B cell (primary cell): ENCODE data around the gene SDK2. TPM values are rescaled to one million over a fixed set of nuclear protein-coding genes. Genes with fewer than 3 reads are reported as not detected.

ENCODE experiments used
- ATAC-seq: fragments of 200-7000 bp; cut with Tn5 transposase; one replicate; pipeline ENCODE4 v1.10.0; 2021; ENCODE audit warnings: low read depth, mild to moderate bottlenecking, moderate number of reproducible peaks, moderate library complexity
- CTCF ChIA-PET: fragments of 350-600 bp; sonication (Branson Sonifier 250); formaldehyde crosslinking; loops from one replicate; lab custom pipeline; 2021; ENCODE audit warnings: antibody characterized with exemption, inconsistent platforms; lab: Charles Lee
- POLR2A ChIA-PET: fragments of 350-600 bp; sonication (Branson Sonifier 250); formaldehyde crosslinking; loops from one replicate; lab custom pipeline; 2021; ENCODE audit warnings: antibody characterized with exemption; lab: Charles Lee
- DNase-seq: peaks from one replicate; pipeline ENCODE4 v3.0.0; 2013
- H2AFZ ChIP-seq: 2 replicates; pipeline ENCODE4 v1.6.1; 2012; ENCODE audit warnings: mild to moderate bottlenecking, low read depth, low read length; ENCODE audit not compliant: insufficient read depth, poor library complexity, severe bottlenecking
- H3K27ac ChIP-seq, 2 donors: 1 replicate in 1 of 2; 2 replicates in 1 of 2; pipeline ENCODE4 v1.5.1; 2012 to 2013; ENCODE audit warnings: low read length in 2 of 2, mild to moderate bottlenecking in 2 of 2, moderate library complexity in 1 of 2
- H3K27me3 ChIP-seq, 4 experiments: fragments of 200-600 bp in 1 of 4; sonication (generic) in 1 of 4; replicated peaks in 1 of 4; 1 replicate in 2 of 4; 2 replicates in 2 of 4; pipeline versions ENCODE4 v1.6.1 to v1.7.0; 2013 to 2016; ENCODE audit warnings: low read length in 3 of 4, mild to moderate bottlenecking in 2 of 4, mixed read lengths in 1 of 4, moderate library complexity in 1 of 4; ENCODE audit not compliant: insufficient read depth in 4 of 4, control insufficient read depth in 3 of 4; ENCODE audit errors: control extremely low read depth in 1 of 4
- H3K36me3 ChIP-seq, 2 experiments: replicated peaks in 1 of 2; 1 replicate in 1 of 2; 2 replicates in 1 of 2; pipeline versions ENCODE4 v1.6.1 to v1.7.1; 2013; ENCODE audit warnings: low read length in 1 of 2; ENCODE audit not compliant: insufficient read depth in 2 of 2, control insufficient read depth in 1 of 2; ENCODE audit errors: control extremely low read depth in 1 of 2, extremely low read depth in 1 of 2
- H3K4me1 ChIP-seq, 2 donors: fragments of 200-600 bp in 1 of 2; sonication (generic) in 1 of 2; 1 replicate in 1 of 2; 2 replicates in 1 of 2; pipeline versions ENCODE4 v1.5.1 to v1.6.1; 2013 to 2017; ENCODE audit warnings: low read length in 2 of 2; ENCODE audit not compliant: control insufficient read depth in 2 of 2, insufficient read depth in 2 of 2
- H3K4me2 ChIP-seq: replicated peaks from 2 replicates; pipeline ENCODE3; 2012; ENCODE audit warnings: mild to moderate bottlenecking, low read depth, low read length; ENCODE audit not compliant: poor library complexity, severe bottlenecking
- H3K4me3 ChIP-seq, 5 experiments: fragments of 200-600 bp in 1 of 5; sonication (generic) in 1 of 5; 1 replicate in 3 of 5; 2 replicates in 2 of 5; pipeline versions ENCODE4 v1.5.1 to v1.7.0; 2011 to 2016; ENCODE audit warnings: low read length in 4 of 5, mild to moderate bottlenecking in 4 of 5, low read depth in 2 of 5, control low read depth in 1 of 5, moderate library complexity in 1 of 5; ENCODE audit not compliant: insufficient read depth in 1 of 5; ENCODE audit errors: control extremely low read depth in 1 of 5, extremely low read depth in 1 of 5
- H3K79me2 ChIP-seq: fragments of 200-600 bp; sonication (generic); one replicate; pipeline ENCODE4 v1.6.0; 2016; ENCODE audit warnings: low read length; ENCODE audit not compliant: control insufficient read depth, insufficient read depth
- H3K9ac ChIP-seq: fragments of 200-600 bp; sonication (generic); 2 replicates; pipeline ENCODE4 v1.6.1; 2017; ENCODE audit warnings: mild to moderate bottlenecking, low read length, moderate library complexity
- H3K9me3 ChIP-seq, 3 donors: one replicate each; pipeline versions ENCODE4 v1.6.1 to v1.7.1; 2013; ENCODE audit warnings: low read length in 2 of 3; ENCODE audit not compliant: control insufficient read depth in 2 of 3, insufficient read depth in 1 of 3; ENCODE audit errors: control extremely low read depth in 1 of 3
- H4K20me1 ChIP-seq: 2 replicates; pipeline ENCODE4 v1.6.0; 2012; ENCODE audit warnings: mild to moderate bottlenecking, low read length; ENCODE audit not compliant: insufficient read depth, control insufficient read depth, poor library complexity, severe bottlenecking
- H3K27ac Mint-ChIP-seq: one replicate; pipeline ENCODE4 v1.8.0; 2021; ENCODE audit warnings: mixed read lengths
- H3K27me3 Mint-ChIP-seq: one replicate; pipeline ENCODE4 v1.8.0; 2021; ENCODE audit warnings: mixed read lengths
- H3K4me1 Mint-ChIP-seq: one replicate; pipeline ENCODE4 v1.8.0; 2021; ENCODE audit warnings: mixed read lengths
- H3K4me3 Mint-ChIP-seq: one replicate; pipeline ENCODE4 v1.8.0; 2021; ENCODE audit warnings: mixed read lengths
- H3K9me3 Mint-ChIP-seq: one replicate; pipeline ENCODE4 v1.8.0; 2022; ENCODE audit warnings: mixed read lengths; ENCODE audit not compliant: insufficient read depth
- CTCF ChIP-seq: fragments of 200-600 bp; IDR thresholded peaks from one replicate; pipeline ENCODE4 v1.8.0; 2022; ENCODE audit warnings: antibody characterized with exemption, mild to moderate bottlenecking
- EZH2 ChIP-seq: IDR thresholded peaks from 2 replicates; pipeline ENCODE4 v1.6.1; 2012; ENCODE audit warnings: borderline replicate concordance, low read depth, mild to moderate bottlenecking, moderate library complexity, low read length; ENCODE audit not compliant: insufficient read depth, poor library complexity, severe bottlenecking
- WGBS: methylation state at CpG from one replicate; pipeline ENCODE4 v1.1.5; 2013; ENCODE audit warnings: missing lambda C conversion rate; ENCODE audit not compliant: insufficient coverage; 5-methylcytosine and 5-hydroxymethylcytosine counted together
- intact Hi-C: fragments of 100-400 bp; cut with micrococcal nuclease; formaldehyde crosslinking; loops from one replicate; pipeline ENCODE4 v1.10.0; 2022
- polyA plus RNA-seq: library from polyadenylated mRNA; depleted of rRNA; stranded (reverse); fragments of >200 nt; gene quantifications from 2 replicates; pipeline ENCODE4 v1.2.3, GENCODE V29; 2012
- total RNA-seq, 2 donors: library from RNA; stranded (reverse); fragments of 120-200 nt in 1 of 2; gene quantifications; 1 replicate in 1 of 2; 2 replicates in 1 of 2; pipeline versions ENCODE4 v1.2.3 to v1.2.4, GENCODE V29; 2013 to 2022

SDK2 gene
- total and polyA plus RNA-seq, 2 donors (not counting 1 experiment from before 2014, with no cell fraction given), result 3.2 to 13.0 TPM

GRCh38 chr17:73482251-73482716, 162.0 kb downstream of the SDK2 start:
- Histone ChIP-seq H3K9ac (no peak overlapping the region), H3K9me3 (peaks cover 0 to 25% (median 6%) of the 10 kb centered on the region in 3 donors), H3K27ac (peak overlapping the region; percentile 26 to 29), H3K36me3 (no peaks in the 10 kb centered on the region), H4K20me1 (no peaks in the 10 kb centered on the region), H3K79me2 (peaks cover 7% of the 10 kb centered on the region), H3K4me2 (peak overlapping the region; percentile 63), H2AFZ (no peak overlapping the region), H3K4me3 (no peak overlapping the region), H3K27me3 (no peaks in the 10 kb centered on the region), H3K4me1 (peaks cover 9 to 11% of the 10 kb centered on the region in 2 donors)
- intact Hi-C loops, result no loop called here
- POLR2A ChIA-PET, result no interaction called here
- WGBS, result 10% methylated on average over 16 of the region's 16 CpGs
- peaks cover 19% of the 10 kb centered on the region for H3K4me1 Mint-ChIP-seq
- CTCF ChIA-PET, result interaction anchor here (1.0 kb wide), 1 partner anchor 163 kb away, joined by 3 read pairs; no protein-coding TSS in a partner anchor
- H3K9me3 Mint-ChIP-seq, result peaks cover 6% of the 10 kb centered on the region
- DNase-seq (peak; percentile 63), ATAC-seq (peak; percentile 78)
- no peak for TF ChIP-seq CTCF
- no peak for TF ChIP-seq EZH2
- H3K27ac Mint-ChIP-seq, result peak overlapping the region; percentile 56
- no peaks in the 10 kb centered on the region for H3K27me3 Mint-ChIP-seq
- H3K4me3 Mint-ChIP-seq, result no peak overlapping the region

GRCh38 chr17:73481676-73482075, 162.6 kb downstream of the SDK2 start:
- WGBS, result 50% methylated on average over 10 of the region's 12 CpGs
- H3K4me2 ChIP-seq, result no peak overlapping the region

More at GRCh38 chr17:73481676-73482075, 162.6 kb downstream of the SDK2 start:
- H3K27ac ChIP-seq, result no peak overlapping the region
- intact Hi-C loops, result no loop called here
- H3K79me2 ChIP-seq, result peaks cover 7% of the 10 kb centered on the region
- H4K20me1 ChIP-seq, result no peaks in the 10 kb centered on the region
- Mint-ChIP-seq H3K27me3 (no peaks in the 10 kb centered on the region), H3K4me1 (peaks cover 19% of the 10 kb centered on the region), H3K27ac (no peak overlapping the region), H3K9me3 (peaks cover 6% of the 10 kb centered on the region), H3K4me3 (no peak overlapping the region)
- DNase-seq, result no peak
- no peak overlapping the region for H3K9ac ChIP-seq
- H3K9me3 ChIP-seq, result peaks cover 0 to 25% (median 6%) of the 10 kb centered on the region in 3 donors
- CTCF ChIA-PET, result no interaction called here
- H3K27me3 ChIP-seq, result no peaks in the 10 kb centered on the region
- no peak for ATAC-seq
- H3K36me3 ChIP-seq, result no peaks in the 10 kb centered on the region
- POLR2A ChIA-PET, result no interaction called here
- no peak overlapping the region for H3K4me3 ChIP-seq
- H3K4me1 ChIP-seq, result peaks cover 9 to 11% of the 10 kb centered on the region in 2 donors
- H2AFZ ChIP-seq, result no peak overlapping the region
- TF ChIP-seq CTCF, result no peak
- TF ChIP-seq EZH2, result no peak
